IPS DF 6.9 (cell line): ENCODE results near the gene SMOC1.

Experiments used
- DNase-seq: peaks from one replicate; pipeline ENCODE4 v3.0.0-alpha.2; 2013; ENCODE audit warnings: low read depth, low spot score
- H3K27ac ChIP-seq: one replicate; pipeline ENCODE4 v1.5.1; 2013; ENCODE audit warnings: low read length, control low read depth
- H3K27me3 ChIP-seq: 2 replicates; pipeline ENCODE4 v1.6.1; 2013; ENCODE audit warnings: mild to moderate bottlenecking, low read length; ENCODE audit not compliant: control insufficient read depth, insufficient read depth
- H3K36me3 ChIP-seq: 2 replicates; pipeline ENCODE4 v1.6.1; 2013; ENCODE audit warnings: low read length; ENCODE audit not compliant: control insufficient read depth, insufficient read depth
- H3K4me1 ChIP-seq: 2 replicates; pipeline ENCODE4 v1.6.1; 2013; ENCODE audit warnings: low read length; ENCODE audit not compliant: control insufficient read depth, insufficient read depth
- H3K4me3 ChIP-seq: 2 replicates; pipeline ENCODE4 v1.5.1; 2013; ENCODE audit warnings: mild to moderate bottlenecking, low read length
- H3K9me3 ChIP-seq: 2 replicates; pipeline ENCODE4 v1.6.1; 2013; ENCODE audit warnings: low read length, inconsistent platforms; ENCODE audit not compliant: control insufficient read depth, insufficient read depth
- WGBS: extraction: QIAGEN DNeasy Blood & Tissue Kit; methylation state at CpG from one replicate; pipeline ENCODE4 v1.1.7; 2013; ENCODE audit warnings: mixed read lengths, missing lambda C conversion rate; ENCODE audit not compliant: insufficient read length, insufficient coverage; 5-methylcytosine and 5-hydroxymethylcytosine counted together

The SMOC1 gene

DNA sequence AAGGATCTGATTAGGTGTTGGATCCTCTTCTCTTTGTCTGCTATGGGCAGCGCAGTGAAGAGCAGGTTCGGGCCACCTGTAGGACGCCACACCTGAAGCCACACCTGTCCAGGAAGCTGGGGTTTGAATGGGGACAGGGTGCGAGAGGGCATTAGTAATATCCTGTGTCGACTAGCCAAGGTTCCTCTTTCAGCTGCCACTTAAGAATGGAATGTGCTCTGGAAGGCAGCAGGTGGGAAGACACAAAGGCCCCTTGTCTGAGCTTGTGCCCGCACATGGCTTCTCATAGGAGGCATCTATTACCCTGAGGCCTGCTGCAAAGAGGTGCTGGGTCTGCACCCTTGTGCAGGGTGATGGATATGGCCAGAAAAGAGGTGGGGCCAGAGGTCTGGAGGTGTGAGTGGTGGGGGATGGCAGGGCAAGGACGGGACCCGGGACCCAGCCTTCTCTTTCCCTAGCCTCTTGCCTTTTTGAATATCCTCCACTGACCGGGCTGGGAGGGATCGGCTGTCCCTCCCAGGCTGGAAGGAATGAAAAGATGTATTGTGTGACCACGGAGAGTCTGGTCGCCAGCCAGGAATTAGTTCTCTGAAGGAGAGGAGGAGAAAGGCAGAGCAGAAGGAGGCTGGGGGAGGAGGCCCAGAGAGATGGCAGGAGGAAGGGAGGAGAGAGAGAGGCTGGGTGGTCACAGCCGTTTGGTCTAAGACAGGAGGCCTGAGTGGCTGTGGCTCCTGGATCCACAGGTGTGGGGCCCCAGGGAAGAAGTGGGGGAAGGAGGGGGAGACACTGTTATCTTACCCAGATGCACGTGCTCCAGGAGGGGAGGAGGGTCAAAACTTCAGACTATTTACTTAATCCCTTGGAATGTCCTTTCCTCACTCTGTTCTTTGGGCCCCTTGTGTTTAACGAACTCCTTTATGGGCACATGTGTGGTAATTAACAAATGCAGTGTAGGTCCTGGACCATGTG, 101.5 kb downstream of the SMOC1 start:
- Histone ChIP-seq H3K4me3 (no peak overlapping the region), H3K4me1 (0 out of 2 replicates have a peak, but pooled peaks cover 1% of the 10 kb centered on the region), H3K36me3 (no peaks in the 10 kb centered on the region), H3K27me3 (no peaks in the 10 kb centered on the region), H3K9me3 (no peaks in the 10 kb centered on the region), H3K27ac (no peak overlapping the region)
- no CpG with 5 or more reads among the region's 15 CpGs for WGBS
- DNase-seq, result no peak

DNA sequence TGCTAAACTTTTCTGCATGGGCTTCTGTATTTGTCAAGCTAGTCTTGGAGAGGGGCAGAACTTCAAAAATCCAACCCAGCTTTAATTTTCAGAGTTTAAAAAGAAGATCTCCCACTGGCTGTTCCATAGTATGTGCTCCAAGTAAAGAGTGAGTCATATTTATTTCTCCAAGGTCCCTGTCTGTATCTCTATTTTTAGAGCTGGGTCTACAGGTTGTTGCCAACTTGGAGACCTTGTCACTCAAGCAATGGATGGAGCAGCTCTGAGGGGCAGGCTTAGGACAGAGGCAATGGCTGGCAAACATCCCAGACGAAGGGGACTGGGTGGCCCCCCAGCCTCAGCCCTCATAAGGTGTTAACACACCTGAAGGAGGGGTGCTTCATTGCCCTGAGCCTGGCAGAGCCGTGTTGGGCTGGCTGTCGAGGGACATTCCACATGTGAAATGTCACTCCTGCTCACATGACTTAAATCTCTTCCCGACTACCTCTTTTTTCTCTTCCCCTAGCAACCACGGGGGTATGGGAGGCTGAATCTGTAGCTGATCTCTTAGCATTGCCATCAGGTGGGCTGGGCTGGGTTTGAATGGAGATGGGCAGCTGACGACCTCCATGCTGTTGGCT, 103.1 kb downstream of the SMOC1 start:
- no peak overlapping the region for H3K4me3 ChIP-seq
- no peak overlapping the region for H3K27ac ChIP-seq
- 0 out of 2 replicates have a peak, but pooled peaks cover 1% of the 10 kb centered on the region for H3K4me1 ChIP-seq
- no CpG with 5 or more reads among the region's 6 CpGs for WGBS
- no peaks in the 10 kb centered on the region for H3K27me3 ChIP-seq
- no peak for DNase-seq
- H3K9me3 ChIP-seq, result no peaks in the 10 kb centered on the region
- H3K36me3 ChIP-seq, result no peaks in the 10 kb centered on the region

DNA sequence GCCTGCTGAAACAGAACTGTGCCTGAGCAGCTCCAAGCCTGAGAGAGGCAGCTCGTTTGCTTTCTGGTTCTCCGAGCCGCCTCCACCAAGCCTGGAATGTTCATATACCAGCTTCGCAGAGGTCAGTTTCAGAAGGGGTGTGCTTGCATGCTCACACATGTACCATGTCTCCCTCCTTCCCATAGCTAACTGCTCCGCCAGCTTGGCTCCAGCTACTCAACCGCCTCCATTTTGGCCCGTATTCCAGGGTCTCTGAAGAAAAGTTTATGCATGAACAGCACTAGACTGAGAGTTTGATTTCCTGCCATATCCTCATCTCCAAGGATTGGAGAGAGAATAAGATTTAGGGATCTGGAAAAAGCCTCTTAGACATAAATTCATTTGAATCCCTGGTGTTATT, 103.7 kb downstream of the SMOC1 start:
- no peak overlapping the region for H3K27ac ChIP-seq
- no peaks in the 10 kb centered on the region for H3K36me3 ChIP-seq
- H3K4me3 ChIP-seq, result no peak overlapping the region
- H3K4me1 ChIP-seq, result peaks cover 4% of the 10 kb centered on the region; the same call in 1 of the 2 replicates
- no peaks in the 10 kb centered on the region for H3K9me3 ChIP-seq
- no CpG with 5 or more reads among the region's 7 CpGs for WGBS
- H3K27me3 ChIP-seq, result no peaks in the 10 kb centered on the region
- DNase-seq, result no peak

DNA sequence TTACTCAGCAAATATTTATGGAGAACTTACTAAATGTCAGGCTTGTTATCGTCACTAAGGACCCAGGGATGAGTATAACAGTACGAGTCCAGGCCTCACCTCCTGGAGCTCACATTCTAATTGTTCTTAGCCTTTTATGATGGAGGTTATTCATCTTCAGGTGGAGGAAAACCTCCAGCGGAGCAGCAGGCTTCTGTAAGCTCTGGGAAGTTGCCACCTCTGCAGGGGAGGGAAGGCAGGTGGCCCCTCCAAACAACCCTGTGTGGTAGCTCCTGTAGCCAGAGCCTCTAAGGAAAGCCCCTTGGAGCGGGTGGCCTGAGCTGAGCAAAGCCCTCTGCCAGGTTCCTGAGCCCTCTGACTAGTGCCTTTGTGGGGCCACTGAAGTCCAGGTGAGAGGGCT, 104.1 kb downstream of the SMOC1 start:
- WGBS, result no CpG with 5 or more reads among the region's 4 CpGs
- no peak for DNase-seq

DNA sequence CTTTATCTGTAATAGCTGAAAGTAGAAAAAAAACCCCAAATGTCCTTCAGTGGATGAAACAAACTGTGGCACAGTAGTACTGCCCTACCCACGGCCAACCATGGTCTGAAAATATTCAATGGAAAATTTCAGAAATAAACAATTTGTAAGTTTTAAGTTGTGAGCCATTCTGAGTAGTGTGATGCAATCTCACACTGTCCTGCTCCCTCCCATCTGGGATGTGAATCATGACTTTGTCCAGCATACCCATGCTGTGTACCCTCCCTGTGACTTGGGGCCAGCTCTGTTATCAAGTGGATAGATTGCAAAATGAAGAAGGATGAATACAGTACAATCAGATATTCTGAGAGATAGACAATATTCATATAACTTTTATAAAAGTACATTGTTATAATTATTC, 106.2 kb downstream of the SMOC1 start:
- Histone ChIP-seq H3K4me3 (no peak overlapping the region), H3K27me3 (no peaks in the 10 kb centered on the region), H3K27ac (no peak overlapping the region), H3K9me3 (no peaks in the 10 kb centered on the region), H3K36me3 (no peaks in the 10 kb centered on the region), H3K4me1 (peaks cover 2% of the 10 kb centered on the region; the same call in 1 of the 2 replicates)
- no CpG with 5 or more reads among the region's 1 CpG for WGBS
- DNase-seq, result no peak

More for the DNA sequence above, 104.1 kb downstream of the SMOC1 start:
- Histone ChIP-seq H3K27me3 (no peaks in the 10 kb centered on the region), H3K27ac (no peak overlapping the region), H3K4me1 (peaks cover 4% of the 10 kb centered on the region; the same call in 1 of the 2 replicates), H3K9me3 (no peaks in the 10 kb centered on the region), H3K4me3 (no peak overlapping the region), H3K36me3 (no peaks in the 10 kb centered on the region)

DNA sequence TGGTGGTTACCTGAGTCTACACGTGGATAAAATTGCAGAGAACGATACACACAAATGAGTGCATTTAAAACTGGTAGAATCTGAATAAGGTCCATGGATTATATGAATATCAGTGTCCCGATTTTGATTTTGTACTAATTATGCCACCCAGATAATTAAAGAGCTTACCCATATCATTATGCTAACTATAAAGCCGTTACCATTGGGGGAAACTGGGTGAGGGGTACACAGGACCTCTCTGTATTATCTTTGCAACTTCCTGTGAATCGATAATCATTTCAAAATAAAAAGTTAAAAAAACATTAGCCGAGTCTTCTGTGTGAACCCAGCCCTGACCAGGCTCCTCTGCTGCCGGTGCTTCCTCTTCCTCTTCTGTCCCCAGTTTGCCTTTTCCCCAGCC, 107.1 kb downstream of the SMOC1 start:
- no CpG with 5 or more reads among the region's 7 CpGs for WGBS
- no peaks in the 10 kb centered on the region for H3K9me3 ChIP-seq
- H3K4me3 ChIP-seq, result no peak overlapping the region
- peaks cover 2% of the 10 kb centered on the region; the same call in 1 of the 2 replicates for H3K4me1 ChIP-seq
- no peaks in the 10 kb centered on the region for H3K36me3 ChIP-seq
- no peak for DNase-seq
- no peak overlapping the region for H3K27ac ChIP-seq
- H3K27me3 ChIP-seq, result no peaks in the 10 kb centered on the region

DNA sequence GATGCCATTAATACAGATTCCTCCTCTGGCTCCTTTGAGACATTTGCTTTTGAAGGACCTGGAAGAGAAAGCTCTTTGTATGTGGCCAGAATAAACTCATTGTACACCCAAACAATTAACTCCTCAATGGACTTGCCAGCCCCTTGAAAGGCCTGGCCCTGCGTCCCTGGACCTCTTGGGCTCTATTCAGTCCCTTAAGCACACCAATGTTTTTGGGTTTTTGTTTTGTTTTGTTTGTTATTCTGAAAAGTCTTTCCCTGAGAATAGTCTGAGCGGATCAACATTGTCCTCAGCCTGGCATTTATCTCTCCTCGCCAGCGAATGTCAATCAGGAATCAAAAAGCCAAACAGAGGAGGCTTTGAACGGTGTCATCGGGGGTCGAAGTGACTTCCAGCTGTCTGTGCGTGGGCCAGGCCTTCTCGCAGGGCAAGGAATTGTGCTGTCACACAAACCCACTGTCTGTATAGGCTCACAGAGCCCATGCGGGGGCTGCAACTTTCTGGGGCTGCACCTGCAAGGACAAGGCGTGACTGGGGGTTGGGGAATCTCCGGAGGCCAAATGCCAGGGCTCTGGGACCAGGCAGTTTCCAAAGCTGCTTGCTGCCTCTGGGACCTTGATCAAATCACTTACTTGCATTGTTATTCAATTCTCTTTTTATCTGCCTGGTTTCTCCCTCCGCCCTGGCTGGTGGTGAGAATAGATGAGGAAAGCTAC, 108.3 kb downstream of the SMOC1 start:
- DNase-seq, result no peak
- Histone ChIP-seq H3K4me3 (no peak overlapping the region), H3K27me3 (no peaks in the 10 kb centered on the region), H3K36me3 (no peaks in the 10 kb centered on the region), H3K27ac (no peak overlapping the region), H3K4me1 (peaks cover 2% of the 10 kb centered on the region; the same call in 1 of the 2 replicates), H3K9me3 (no peaks in the 10 kb centered on the region)
- WGBS, result no CpG with 5 or more reads among the region's 13 CpGs

DNA sequence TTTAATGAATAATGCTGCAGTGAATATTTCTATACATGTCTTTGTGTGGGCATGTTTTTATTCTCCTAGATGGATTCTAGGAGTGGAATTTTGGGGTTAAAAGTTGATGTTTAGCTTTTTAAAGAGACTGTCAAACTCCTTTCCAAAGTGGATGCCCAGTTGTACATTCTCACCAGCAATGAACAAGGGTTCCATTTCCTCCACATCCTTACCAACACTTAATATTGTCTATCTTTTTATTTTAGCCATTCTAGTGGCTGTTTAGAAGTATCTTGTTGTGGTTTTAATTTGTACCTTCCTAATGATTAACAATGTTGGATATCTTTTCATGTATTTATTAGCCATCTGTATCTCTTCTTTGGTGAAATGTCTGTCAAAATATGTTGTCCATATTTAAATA, 109.8 kb downstream of the SMOC1 start:
- Histone ChIP-seq H3K27ac (no peak overlapping the region), H3K4me3 (no peak overlapping the region), H3K9me3 (no peaks in the 10 kb centered on the region), H3K4me1 (peaks cover 2% of the 10 kb centered on the region; the same call in 1 of the 2 replicates), H3K36me3 (no peaks in the 10 kb centered on the region), H3K27me3 (no peaks in the 10 kb centered on the region)
- no peak for DNase-seq

DNA sequence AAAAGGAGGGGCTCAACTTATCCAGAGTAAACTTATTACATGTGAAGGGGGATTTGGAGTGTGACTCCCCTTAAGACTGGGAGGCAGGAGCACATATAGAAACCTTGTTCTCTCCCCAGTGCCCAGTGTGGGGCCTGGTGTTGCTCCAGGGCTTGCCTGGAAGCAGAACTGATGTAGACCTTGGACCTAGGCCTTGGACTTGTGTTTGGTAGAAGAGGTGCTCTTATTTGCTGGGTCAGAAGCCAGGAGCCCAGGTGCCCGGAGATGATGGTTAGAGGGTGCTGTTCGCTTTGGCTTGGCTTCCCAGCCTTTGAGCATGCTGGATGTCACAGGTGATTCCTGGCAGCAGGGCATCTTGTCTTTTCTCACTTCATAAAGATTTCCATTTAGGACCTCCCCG, 110.4 kb downstream of the SMOC1 start:
- no peaks in the 10 kb centered on the region for H3K27me3 ChIP-seq
- H3K4me1 ChIP-seq, result peaks cover 2% of the 10 kb centered on the region; the same call in 1 of the 2 replicates
- no peaks in the 10 kb centered on the region for H3K9me3 ChIP-seq
- no peak overlapping the region for H3K27ac ChIP-seq
- no peak overlapping the region for H3K4me3 ChIP-seq
- H3K36me3 ChIP-seq, result no peaks in the 10 kb centered on the region
- DNase-seq, result no peak
- no CpG with 5 or more reads among the region's 3 CpGs for WGBS

DNA sequence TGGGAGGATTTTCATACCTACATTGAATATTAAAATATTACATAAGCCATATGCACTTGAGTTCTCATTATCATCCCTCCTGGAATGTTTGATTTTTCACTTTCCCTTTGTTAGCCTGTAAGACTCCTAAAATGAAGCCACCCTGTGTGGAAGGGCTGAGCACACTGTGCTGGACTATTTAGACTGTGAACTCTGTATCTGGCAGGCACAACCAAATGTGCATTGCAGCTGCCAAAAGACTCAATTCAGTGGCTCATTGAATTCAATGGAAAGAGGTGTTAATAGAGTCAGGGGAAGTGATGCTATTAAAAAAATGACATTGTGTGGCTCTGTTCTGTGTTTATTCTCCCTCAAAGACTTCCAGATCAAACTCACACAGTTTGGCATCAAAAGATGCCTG, 111.1 kb downstream of the SMOC1 start:
- no peak overlapping the region for H3K27ac ChIP-seq
- no peaks in the 10 kb centered on the region for H3K27me3 ChIP-seq
- DNase-seq, result no peak
- H3K36me3 ChIP-seq, result no peaks in the 10 kb centered on the region
- peaks cover 2% of the 10 kb centered on the region; the same call in 1 of the 2 replicates for H3K4me1 ChIP-seq
- H3K4me3 ChIP-seq, result no peak overlapping the region
- no peaks in the 10 kb centered on the region for H3K9me3 ChIP-seq
